ENCODE results near the gene ZNF292. TPM values are rescaled to one million over a fixed set of nuclear protein-coding genes. Genes with fewer than 3 reads are reported as not detected.
"Not testable (repeated sequence)": the region's sequence is repeated elsewhere in the genome, so short reads cannot be mapped to it uniquely, and the experiment has no call there.

The ZNF292 gene
- total RNA-seq, result 100 to 1,000 TPM in 1 of 2 donors, 10 to 100 TPM in 1; 88.3 to 103 TPM
- total RNA-seq, result 199 to 245 reads per million in 2 donors

- no peaks in the 10 kb centered on the region for H3K27me3 Mint-ChIP-seq
- ATAC-seq (peak; percentile 78), DNase-seq (peak; percentile 86 to 88 (median 88))
- H3K4me1 Mint-ChIP-seq, result peaks cover 43% of the 10 kb centered on the region
- H3K4me3 Mint-ChIP-seq, result peak within 1 kb of the TSS; percentile 100
- H3K9me3 ChIP-seq (ENCODE audit: control insufficient read depth, low read length, poor library complexity, severe bottlenecking), result no peaks in the 10 kb centered on the region
- H3K36me3 Mint-ChIP-seq (ENCODE audit: low read depth), result peaks cover 3% of the 10 kb centered on the region
- peak within 1 kb of the TSS; percentile 99 for H3K27ac Mint-ChIP-seq
Observed at GRCh38 chr6:87154993-87155841, at the start of gene ZNF292. ZNF292 (plus strand) TSS chr6:87155565; CDS start chr6:87155592, 27 bp downstream.

GRCh38 chr6:87105823-87106222 is 49.5 kb upstream of the ZNF292 start:
- Mint-ChIP-seq H3K4me1 (no peaks in the 10 kb centered on the region), H3K36me3 (ENCODE audit: low read depth) (peaks cover 5% of the 10 kb centered on the region), H3K27ac (no peak overlapping the region), H3K4me3 (no peak overlapping the region), H3K27me3 (peaks cover 6% of the 10 kb centered on the region)
- DNase-seq (no peak), ATAC-seq (no peak)
- H3K9me3 ChIP-seq (ENCODE audit: control insufficient read depth, low read length, poor library complexity, severe bottlenecking), result no peaks in the 10 kb centered on the region

GRCh38 chr6:87110636-87111035 is 44.7 kb upstream of the ZNF292 start:
- no peak for DNase-seq
- no peak overlapping the region for H3K4me3 Mint-ChIP-seq

GRCh38 chr6:87115402-87116135 is 39.8 kb upstream of the ZNF292 start:
- Mint-ChIP-seq H3K27ac (no peak overlapping the region), H3K4me3 (no peak overlapping the region), H3K4me1 (peaks cover 2% of the 10 kb centered on the region), H3K27me3 (peaks cover 34% of the 10 kb centered on the region), H3K36me3 (ENCODE audit: low read depth) (peaks cover under 1% of the 10 kb centered on the region)
- no peaks in the 10 kb centered on the region for H3K9me3 ChIP-seq (ENCODE audit: control insufficient read depth, low read length, poor library complexity, severe bottlenecking)
- DNase-seq (no peak), ATAC-seq (no peak)

More at GRCh38 chr6:87110636-87111035, 44.7 kb upstream of the ZNF292 start:
- H3K27me3 Mint-ChIP-seq, result peaks cover 29% of the 10 kb centered on the region
- H3K36me3 Mint-ChIP-seq (ENCODE audit: low read depth), result peaks cover 5% of the 10 kb centered on the region
- H3K4me1 Mint-ChIP-seq, result peaks cover under 1% of the 10 kb centered on the region
- H3K27ac Mint-ChIP-seq, result no peak overlapping the region
- no peaks in the 10 kb centered on the region for H3K9me3 ChIP-seq (ENCODE audit: control insufficient read depth, low read length, poor library complexity, severe bottlenecking)
- no peak for ATAC-seq

GRCh38 chr6:87116922-87117321 is 38.4 kb upstream of the ZNF292 start:
- Mint-ChIP-seq H3K27ac (no peak overlapping the region), H3K4me3 (no peak overlapping the region), H3K36me3 (ENCODE audit: low read depth) (no peaks in the 10 kb centered on the region), H3K4me1 (peaks cover 2% of the 10 kb centered on the region), H3K27me3 (peaks cover 34% of the 10 kb centered on the region)
- H3K9me3 ChIP-seq (ENCODE audit: control insufficient read depth, low read length, poor library complexity, severe bottlenecking), result no peaks in the 10 kb centered on the region
- no peak for ATAC-seq
- no peak for DNase-seq

- no peak overlapping the region for H3K4me3 Mint-ChIP-seq
- H3K27me3 Mint-ChIP-seq, result peaks cover 27% of the 10 kb centered on the region
- H3K27ac Mint-ChIP-seq, result no peak overlapping the region
- DNase-seq, result no peak
- peaks cover 4% of the 10 kb centered on the region for H3K4me1 Mint-ChIP-seq
- ATAC-seq, result no peak
- H3K9me3 ChIP-seq (ENCODE audit: control insufficient read depth, low read length, poor library complexity, severe bottlenecking), result no peaks in the 10 kb centered on the region
- no peaks in the 10 kb centered on the region for H3K36me3 Mint-ChIP-seq (ENCODE audit: low read depth)
Observed at GRCh38 chr6:87118054-87118453, 37.3 kb upstream of the ZNF292 start.

- Mint-ChIP-seq H3K4me1 (peaks cover 2% of the 10 kb centered on the region), H3K4me3 (no peak overlapping the region), H3K36me3 (ENCODE audit: low read depth) (no peaks in the 10 kb centered on the region), H3K27me3 (peaks cover 20% of the 10 kb centered on the region), H3K27ac (no peak overlapping the region)
- ATAC-seq (no peak), DNase-seq (no peak)
- no peaks in the 10 kb centered on the region for H3K9me3 ChIP-seq (ENCODE audit: control insufficient read depth, low read length, poor library complexity, severe bottlenecking)
Observed at GRCh38 chr6:87122477-87122876, 32.9 kb upstream of the ZNF292 start.

GRCh38 chr6:87124074-87124473 is 31.3 kb upstream of the ZNF292 start:
- peaks cover 2% of the 10 kb centered on the region for H3K4me1 Mint-ChIP-seq
- peaks cover 20% of the 10 kb centered on the region for H3K27me3 Mint-ChIP-seq
- H3K4me3 Mint-ChIP-seq, result no peak overlapping the region
- no peak for ATAC-seq
- H3K36me3 Mint-ChIP-seq (ENCODE audit: low read depth), result no peaks in the 10 kb centered on the region
- no peak for DNase-seq
- no peaks in the 10 kb centered on the region for H3K9me3 ChIP-seq (ENCODE audit: control insufficient read depth, low read length, poor library complexity, severe bottlenecking)
- no peak overlapping the region for H3K27ac Mint-ChIP-seq

GRCh38 chr6:87126501-87126900 is 28.9 kb upstream of the ZNF292 start:
- ATAC-seq, result no peak
- Mint-ChIP-seq H3K36me3 (ENCODE audit: low read depth) (no peaks in the 10 kb centered on the region), H3K4me3 (no peak overlapping the region), H3K4me1 (peaks cover 2% of the 10 kb centered on the region), H3K27me3 (peaks cover 12% of the 10 kb centered on the region), H3K27ac (no peak overlapping the region)
- DNase-seq, result no peak
- H3K9me3 ChIP-seq (ENCODE audit: control insufficient read depth, low read length, poor library complexity, severe bottlenecking), result no peaks in the 10 kb centered on the region

- H3K27me3 Mint-ChIP-seq, result peaks cover 6% of the 10 kb centered on the region
- ATAC-seq, result no peak
Observed at GRCh38 chr6:87127737-87128136, 27.6 kb upstream of the ZNF292 start.

GRCh38 chr6:87136963-87137362 is 18.4 kb upstream of the ZNF292 start:
- DNase-seq, result no peak
- no peaks in the 10 kb centered on the region for H3K9me3 ChIP-seq (ENCODE audit: control insufficient read depth, low read length, poor library complexity, severe bottlenecking)
- H3K4me1 Mint-ChIP-seq, result peaks cover 4% of the 10 kb centered on the region
- no peak for ATAC-seq
- H3K27ac Mint-ChIP-seq, result no peak overlapping the region
- peaks cover 29% of the 10 kb centered on the region for H3K27me3 Mint-ChIP-seq
- H3K4me3 Mint-ChIP-seq, result no peak overlapping the region
- no peaks in the 10 kb centered on the region for H3K36me3 Mint-ChIP-seq (ENCODE audit: low read depth)

More at GRCh38 chr6:87127737-87128136, 27.6 kb upstream of the ZNF292 start:
- Mint-ChIP-seq H3K4me3 (no peak overlapping the region), H3K27ac (no peak overlapping the region), H3K4me1 (peaks cover 2% of the 10 kb centered on the region), H3K36me3 (ENCODE audit: low read depth) (no peaks in the 10 kb centered on the region)
- H3K9me3 ChIP-seq (ENCODE audit: control insufficient read depth, low read length, poor library complexity, severe bottlenecking), result no peaks in the 10 kb centered on the region
- no peak for DNase-seq

- peaks cover 36% of the 10 kb centered on the region for H3K27me3 Mint-ChIP-seq
Observed at GRCh38 chr6:87139236-87139635, 16.1 kb upstream of the ZNF292 start.

GRCh38 chr6:87139927-87140326 is 15.4 kb upstream of the ZNF292 start:
- H3K4me1 Mint-ChIP-seq; H3K27ac Mint-ChIP-seq; DNase-seq; H3K36me3 Mint-ChIP-seq (ENCODE audit: low read depth); H3K4me3 Mint-ChIP-seq; ATAC-seq; H3K9me3 ChIP-seq (ENCODE audit: control insufficient read depth, low read length, poor library complexity, severe bottlenecking): not testable (repeated sequence)
- peaks cover 36% of the 10 kb centered on the region for H3K27me3 Mint-ChIP-seq

More at GRCh38 chr6:87139236-87139635, 16.1 kb upstream of the ZNF292 start:
- Mint-ChIP-seq H3K36me3 (ENCODE audit: low read depth) (peaks cover 2% of the 10 kb centered on the region), H3K4me1 (peaks cover 6% of the 10 kb centered on the region), H3K27ac (no peak overlapping the region), H3K4me3 (no peak overlapping the region)
- no peaks in the 10 kb centered on the region for H3K9me3 ChIP-seq (ENCODE audit: control insufficient read depth, low read length, poor library complexity, severe bottlenecking)
- peak; percentile 82 for ATAC-seq
- DNase-seq, result peak in 1 of 3 donors; percentile 30

All from T-helper 17 cell (primary cell).